B cell (primary cell): ENCODE measurements around the gene DNPH1. TPM values are rescaled to one million over a fixed set of nuclear protein-coding genes. Genes with fewer than 3 reads are reported as not detected.

Experiments used
- ATAC-seq: fragments of 200-7000 bp; cut with Tn5 transposase; one replicate; pipeline ENCODE4 v1.10.0; 2021; ENCODE audit warnings: low read depth, mild to moderate bottlenecking, moderate number of reproducible peaks, moderate library complexity
- CTCF ChIA-PET: fragments of 350-600 bp; sonication (Branson Sonifier 250); formaldehyde crosslinking; loops from one replicate; lab custom pipeline; 2021; ENCODE audit warnings: antibody characterized with exemption, inconsistent platforms; lab: Charles Lee
- POLR2A ChIA-PET: fragments of 350-600 bp; sonication (Branson Sonifier 250); formaldehyde crosslinking; loops from one replicate; lab custom pipeline; 2021; ENCODE audit warnings: antibody characterized with exemption; lab: Charles Lee
- DNase-seq: peaks from one replicate; pipeline ENCODE4 v3.0.0; 2013
- H2AFZ ChIP-seq: 2 replicates; pipeline ENCODE4 v1.6.1; 2012; ENCODE audit warnings: mild to moderate bottlenecking, low read depth, low read length; ENCODE audit not compliant: insufficient read depth, poor library complexity, severe bottlenecking
- H3K27ac ChIP-seq, 2 donors: 1 replicate in 1 of 2; 2 replicates in 1 of 2; pipeline ENCODE4 v1.5.1; 2012 to 2013; ENCODE audit warnings: low read length in 2 of 2, mild to moderate bottlenecking in 2 of 2, moderate library complexity in 1 of 2
- H3K27me3 ChIP-seq, 4 experiments: fragments of 200-600 bp in 1 of 4; sonication (generic) in 1 of 4; replicated peaks in 1 of 4; 1 replicate in 2 of 4; 2 replicates in 2 of 4; pipeline versions ENCODE4 v1.6.1 to v1.7.0; 2013 to 2016; ENCODE audit warnings: low read length in 3 of 4, mild to moderate bottlenecking in 2 of 4, mixed read lengths in 1 of 4, moderate library complexity in 1 of 4; ENCODE audit not compliant: insufficient read depth in 4 of 4, control insufficient read depth in 3 of 4; ENCODE audit errors: control extremely low read depth in 1 of 4
- H3K36me3 ChIP-seq, 2 experiments: replicated peaks in 1 of 2; 1 replicate in 1 of 2; 2 replicates in 1 of 2; pipeline versions ENCODE4 v1.6.1 to v1.7.1; 2013; ENCODE audit warnings: low read length in 1 of 2; ENCODE audit not compliant: insufficient read depth in 2 of 2, control insufficient read depth in 1 of 2; ENCODE audit errors: control extremely low read depth in 1 of 2, extremely low read depth in 1 of 2
- H3K4me1 ChIP-seq, 2 donors: fragments of 200-600 bp in 1 of 2; sonication (generic) in 1 of 2; 1 replicate in 1 of 2; 2 replicates in 1 of 2; pipeline versions ENCODE4 v1.5.1 to v1.6.1; 2013 to 2017; ENCODE audit warnings: low read length in 2 of 2; ENCODE audit not compliant: control insufficient read depth in 2 of 2, insufficient read depth in 2 of 2
- H3K4me2 ChIP-seq: replicated peaks from 2 replicates; pipeline ENCODE3; 2012; ENCODE audit warnings: mild to moderate bottlenecking, low read depth, low read length; ENCODE audit not compliant: poor library complexity, severe bottlenecking
- H3K4me3 ChIP-seq, 5 experiments: fragments of 200-600 bp in 1 of 5; sonication (generic) in 1 of 5; 1 replicate in 3 of 5; 2 replicates in 2 of 5; pipeline versions ENCODE4 v1.5.1 to v1.7.0; 2011 to 2016; ENCODE audit warnings: low read length in 4 of 5, mild to moderate bottlenecking in 4 of 5, low read depth in 2 of 5, control low read depth in 1 of 5, moderate library complexity in 1 of 5; ENCODE audit not compliant: insufficient read depth in 1 of 5; ENCODE audit errors: control extremely low read depth in 1 of 5, extremely low read depth in 1 of 5
- H3K79me2 ChIP-seq: fragments of 200-600 bp; sonication (generic); one replicate; pipeline ENCODE4 v1.6.0; 2016; ENCODE audit warnings: low read length; ENCODE audit not compliant: control insufficient read depth, insufficient read depth
- H3K9ac ChIP-seq: fragments of 200-600 bp; sonication (generic); 2 replicates; pipeline ENCODE4 v1.6.1; 2017; ENCODE audit warnings: mild to moderate bottlenecking, low read length, moderate library complexity
- H3K9me3 ChIP-seq, 3 donors: one replicate each; pipeline versions ENCODE4 v1.6.1 to v1.7.1; 2013; ENCODE audit warnings: low read length in 2 of 3; ENCODE audit not compliant: control insufficient read depth in 2 of 3, insufficient read depth in 1 of 3; ENCODE audit errors: control extremely low read depth in 1 of 3
- H4K20me1 ChIP-seq: 2 replicates; pipeline ENCODE4 v1.6.0; 2012; ENCODE audit warnings: mild to moderate bottlenecking, low read length; ENCODE audit not compliant: insufficient read depth, control insufficient read depth, poor library complexity, severe bottlenecking
- H3K27ac Mint-ChIP-seq: one replicate; pipeline ENCODE4 v1.8.0; 2021; ENCODE audit warnings: mixed read lengths
- H3K27me3 Mint-ChIP-seq: one replicate; pipeline ENCODE4 v1.8.0; 2021; ENCODE audit warnings: mixed read lengths
- H3K4me1 Mint-ChIP-seq: one replicate; pipeline ENCODE4 v1.8.0; 2021; ENCODE audit warnings: mixed read lengths
- H3K4me3 Mint-ChIP-seq: one replicate; pipeline ENCODE4 v1.8.0; 2021; ENCODE audit warnings: mixed read lengths
- H3K9me3 Mint-ChIP-seq: one replicate; pipeline ENCODE4 v1.8.0; 2022; ENCODE audit warnings: mixed read lengths; ENCODE audit not compliant: insufficient read depth
- CTCF ChIP-seq: fragments of 200-600 bp; IDR thresholded peaks from one replicate; pipeline ENCODE4 v1.8.0; 2022; ENCODE audit warnings: antibody characterized with exemption, mild to moderate bottlenecking
- EZH2 ChIP-seq: IDR thresholded peaks from 2 replicates; pipeline ENCODE4 v1.6.1; 2012; ENCODE audit warnings: borderline replicate concordance, low read depth, mild to moderate bottlenecking, moderate library complexity, low read length; ENCODE audit not compliant: insufficient read depth, poor library complexity, severe bottlenecking
- WGBS: methylation state at CpG from one replicate; pipeline ENCODE4 v1.1.5; 2013; ENCODE audit warnings: missing lambda C conversion rate; ENCODE audit not compliant: insufficient coverage; 5-methylcytosine and 5-hydroxymethylcytosine counted together
- intact Hi-C: fragments of 100-400 bp; cut with micrococcal nuclease; formaldehyde crosslinking; loops from one replicate; pipeline ENCODE4 v1.10.0; 2022
- polyA plus RNA-seq: library from polyadenylated mRNA; depleted of rRNA; stranded (reverse); fragments of >200 nt; gene quantifications from 2 replicates; pipeline ENCODE4 v1.2.3, GENCODE V29; 2012
- total RNA-seq, 2 donors: library from RNA; stranded (reverse); fragments of 120-200 nt in 1 of 2; gene quantifications; 1 replicate in 1 of 2; 2 replicates in 1 of 2; pipeline versions ENCODE4 v1.2.3 to v1.2.4, GENCODE V29; 2013 to 2022

The DNPH1 gene
- total and polyA plus RNA-seq, 2 donors (not counting 1 experiment from before 2014, with no cell fraction given): 29.0 to 52.8 TPM

- Histone ChIP-seq H3K27ac (no peak overlapping the region), H3K4me2 (no peak overlapping the region), H4K20me1 (no peaks in the 10 kb centered on the region), H3K27me3 (no peaks in the 10 kb centered on the region), H3K9me3 (no peaks in the 10 kb centered on the region), H3K4me1 (peaks cover 20% of the 10 kb centered on the region in 2 donors), H3K79me2 (peaks cover 64% of the 10 kb centered on the region), H2AFZ (no peak overlapping the region), H3K4me3 (no peak overlapping the region), H3K9ac (no peak overlapping the region), H3K36me3 (peaks cover 6 to 43% of the 10 kb centered on the region in 2 experiments)
- Mint-ChIP-seq H3K9me3 (no peaks in the 10 kb centered on the region), H3K27me3 (no peaks in the 10 kb centered on the region), H3K27ac (no peak overlapping the region), H3K4me3 (no peak overlapping the region), H3K4me1 (peaks cover 38% of the 10 kb centered on the region)
- ATAC-seq: no peak
- no peak for DNase-seq
- ChIA-PET POLR2A (no interaction called here), CTCF (no interaction called here)
- TF ChIP-seq EZH2 (no peak), CTCF (no peak)
- intact Hi-C loops: no loop called here
- 84% methylated on average over 4 of the region's 5 CpGs for WGBS
Observed at GRCh38 chr6:43185391-43185985, 43.8 kb downstream of the DNPH1 start.

- H3K4me2 ChIP-seq: no peak overlapping the region
- no peak overlapping the region for H3K4me3 ChIP-seq
Observed at GRCh38 chr6:43184268-43184985, 44.9 kb downstream of the DNPH1 start.

More at GRCh38 chr6:43184268-43184985, 44.9 kb downstream of the DNPH1 start:
- WGBS: 98% methylated on average over 20 of the region's 21 CpGs
- CTCF ChIA-PET: no interaction called here
- no peak for DNase-seq
- Histone ChIP-seq H3K27me3 (no peaks in the 10 kb centered on the region), H3K27ac (no peak overlapping the region), H2AFZ (no peak overlapping the region), H3K9me3 (no peaks in the 10 kb centered on the region), H3K4me1 (peaks cover 20% of the 10 kb centered on the region in 2 donors), H4K20me1 (no peaks in the 10 kb centered on the region), H3K9ac (no peak overlapping the region), H3K36me3 (peaks cover 6 to 47% of the 10 kb centered on the region in 2 experiments), H3K79me2 (peaks cover 65% of the 10 kb centered on the region)
- Mint-ChIP-seq H3K27me3 (no peaks in the 10 kb centered on the region), H3K4me1 (peaks cover 38% of the 10 kb centered on the region), H3K27ac (peak overlapping the region; percentile 26), H3K4me3 (peak overlapping the region; percentile 44), H3K9me3 (no peaks in the 10 kb centered on the region)
- ATAC-seq: no peak
- POLR2A ChIA-PET: interaction anchor here (0.6 kb wide), 1 partner anchor 11 kb away, joined by 3 read pairs; no protein-coding TSS in a partner anchor
- no peak for TF ChIP-seq CTCF
- TF ChIP-seq EZH2: no peak
- intact Hi-C loops: no loop called here
